ENCODE results near the gene ABCC1.
"Not testable (repeated sequence)": the region's sequence is repeated elsewhere in the genome, so short reads cannot be mapped to it uniquely, and the experiment has no call there.

ABCC1 gene

DNA sequence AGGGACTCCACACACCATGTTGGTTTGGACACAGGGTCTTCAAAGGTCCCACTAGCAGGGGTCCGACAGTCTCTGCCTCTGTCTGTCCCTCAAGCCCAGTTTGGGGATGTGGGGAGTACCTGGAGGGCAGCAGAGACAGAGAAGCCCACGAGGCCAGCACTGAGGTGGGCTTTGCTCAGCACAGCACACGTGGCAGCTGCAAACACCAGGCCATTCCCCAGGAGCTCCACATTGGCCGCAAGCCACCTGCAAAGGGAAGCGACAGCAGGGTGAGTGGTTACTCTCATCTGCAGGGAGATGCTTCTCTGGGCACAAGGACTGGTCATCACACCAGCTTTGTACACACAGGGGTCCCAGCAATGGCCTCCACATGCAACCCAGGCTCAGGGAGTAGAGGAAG is 211.9 kb downstream of the ABCC1 start:
- DNase-seq (ENCODE audit: low spot score): no peak

DNA sequence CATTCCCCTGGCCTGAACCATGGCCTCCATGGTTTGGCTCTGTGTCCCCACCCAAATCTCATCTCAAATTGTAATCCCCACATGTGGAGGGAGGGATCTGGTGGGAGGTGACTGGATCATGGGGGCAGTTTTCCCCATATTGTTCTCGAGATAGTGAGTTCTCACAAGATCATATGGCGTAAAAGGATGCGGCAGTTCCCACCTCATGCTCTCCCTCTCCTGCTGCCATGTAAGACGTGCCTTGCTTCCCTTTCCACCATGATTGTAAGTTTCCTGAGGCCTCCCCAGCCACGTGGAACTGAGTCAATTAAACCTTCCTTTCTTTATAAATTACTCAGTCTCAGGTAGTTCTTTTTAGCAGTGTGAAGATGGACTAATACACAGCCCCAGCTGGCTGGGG is 212.4 kb downstream of the ABCC1 start:
- DNase-seq (ENCODE audit: low spot score): not testable (repeated sequence)

DNA sequence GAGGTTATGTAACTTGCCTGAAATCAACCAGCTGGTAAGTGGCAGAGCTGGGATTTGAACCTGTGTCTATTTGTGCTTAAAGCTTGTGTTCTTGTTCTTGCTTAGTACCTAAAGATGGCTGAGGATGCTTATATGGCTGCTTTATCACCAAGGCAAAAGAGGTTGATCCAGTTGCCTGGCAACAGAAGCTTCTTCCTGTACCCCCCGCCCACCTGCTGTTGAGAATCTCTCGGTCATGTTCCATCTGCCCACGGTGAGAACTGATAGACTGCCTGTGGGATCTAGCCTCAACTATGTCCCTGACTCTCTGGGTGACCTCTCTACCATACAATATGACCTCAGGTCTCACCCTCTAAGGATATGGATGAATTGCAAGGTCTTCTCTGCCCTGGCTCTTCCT is 213.2 kb downstream of the ABCC1 start:
- no peak for DNase-seq (ENCODE audit: low spot score)

DNA sequence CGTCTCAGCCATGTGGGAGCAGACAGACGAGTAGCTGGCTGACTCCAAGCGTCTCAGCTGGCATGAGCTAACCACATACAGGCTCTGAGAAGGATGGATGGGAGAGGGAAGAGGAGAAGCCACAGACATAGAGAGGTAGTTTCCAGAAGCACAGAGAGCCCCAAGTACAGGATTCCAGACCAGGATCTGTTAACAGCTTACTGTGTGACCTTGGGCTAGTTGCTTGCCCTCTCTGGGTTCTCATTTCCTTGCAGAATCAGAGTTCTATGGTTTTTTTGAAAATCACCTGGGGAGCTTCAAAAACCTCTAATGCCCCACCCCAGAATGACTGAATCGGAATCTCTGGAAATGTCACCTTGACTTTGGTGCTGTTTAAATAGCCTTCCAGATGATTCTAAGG is 213.7 kb downstream of the ABCC1 start:
- DNase-seq (ENCODE audit: low spot score): no peak

DNA sequence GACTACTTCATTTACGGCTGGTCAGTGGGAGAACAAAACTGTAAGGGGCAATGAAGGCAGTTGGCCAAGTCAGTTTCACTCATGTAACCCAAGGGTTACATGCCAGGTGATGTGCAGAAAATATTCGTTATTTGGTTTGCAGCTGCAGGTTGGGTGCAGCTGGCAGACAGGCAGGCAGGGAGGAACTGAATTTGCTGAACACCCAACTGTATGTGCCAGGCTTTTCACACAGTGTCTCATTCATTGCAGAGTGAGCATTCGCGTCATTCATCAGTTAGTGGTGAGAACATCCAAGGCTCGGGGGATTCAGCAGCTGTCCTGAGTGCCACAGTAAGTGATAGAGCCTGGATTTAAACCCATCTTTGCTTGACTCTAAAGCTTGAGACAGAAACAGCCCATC is 214.2 kb downstream of the ABCC1 start:
- DNase-seq (ENCODE audit: low spot score): no peak

DNA sequence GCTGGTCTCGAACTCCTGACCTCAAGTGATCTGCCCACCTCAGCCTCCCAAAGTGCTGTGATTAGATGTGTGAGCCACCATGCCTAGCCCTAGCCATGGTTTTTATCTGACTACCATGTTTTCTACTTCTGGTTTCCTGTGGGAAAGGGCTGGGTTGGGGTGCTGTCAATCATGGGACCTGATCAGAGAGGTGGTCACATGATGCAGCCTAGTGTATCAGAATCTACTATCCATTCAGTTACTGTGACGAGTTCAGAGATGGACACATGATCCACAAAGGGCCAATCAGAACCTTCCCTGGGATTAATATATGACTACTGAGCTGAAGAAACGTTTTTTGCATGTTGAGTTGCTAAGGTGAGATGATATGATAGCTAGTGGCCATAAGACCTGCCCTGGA is 214.8 kb downstream of the ABCC1 start:
- no peak for DNase-seq (ENCODE audit: low spot score)

DNA sequence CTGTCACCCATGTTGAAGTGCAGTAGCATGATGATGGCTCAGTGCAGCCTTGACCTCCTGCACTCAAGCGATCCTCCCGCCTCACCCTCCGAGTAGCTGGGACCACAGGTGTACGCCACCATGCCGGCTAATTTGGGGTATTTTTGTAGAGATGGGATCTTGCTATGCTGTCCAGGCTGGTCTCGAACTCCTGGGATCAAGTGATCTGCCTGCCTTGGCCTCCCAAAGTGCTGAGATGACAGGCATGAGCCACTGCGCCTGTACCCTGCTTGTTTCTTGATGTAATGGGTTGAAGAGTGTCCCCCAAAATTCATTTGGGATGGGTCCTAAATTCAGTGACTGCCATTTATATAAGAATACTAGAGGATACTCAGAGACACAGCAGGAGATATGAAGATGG is 216.7 kb downstream of the ABCC1 start:
- DNase-seq (ENCODE audit: low spot score): no peak

DNA sequence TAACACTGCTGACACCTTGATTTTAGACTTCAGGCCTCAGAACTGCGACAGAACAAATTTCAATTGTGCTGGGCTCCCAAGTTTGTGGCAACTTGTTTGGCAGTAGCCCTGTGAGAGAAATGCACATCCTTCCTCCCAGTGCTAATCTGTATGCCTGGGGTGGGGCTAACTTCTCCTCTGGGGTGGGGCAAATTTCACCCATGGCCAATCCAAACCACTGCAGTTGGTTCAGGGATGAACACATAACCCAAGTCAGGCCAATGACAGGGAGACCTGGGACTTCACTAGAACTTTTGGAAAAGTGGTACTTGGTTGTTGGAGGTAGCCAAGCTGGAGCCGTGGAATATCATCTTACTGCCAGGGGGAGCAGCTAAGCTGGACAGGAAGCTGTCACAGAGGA is 217.5 kb downstream of the ABCC1 start:
- no peak for DNase-seq (ENCODE audit: low spot score)

DNA sequence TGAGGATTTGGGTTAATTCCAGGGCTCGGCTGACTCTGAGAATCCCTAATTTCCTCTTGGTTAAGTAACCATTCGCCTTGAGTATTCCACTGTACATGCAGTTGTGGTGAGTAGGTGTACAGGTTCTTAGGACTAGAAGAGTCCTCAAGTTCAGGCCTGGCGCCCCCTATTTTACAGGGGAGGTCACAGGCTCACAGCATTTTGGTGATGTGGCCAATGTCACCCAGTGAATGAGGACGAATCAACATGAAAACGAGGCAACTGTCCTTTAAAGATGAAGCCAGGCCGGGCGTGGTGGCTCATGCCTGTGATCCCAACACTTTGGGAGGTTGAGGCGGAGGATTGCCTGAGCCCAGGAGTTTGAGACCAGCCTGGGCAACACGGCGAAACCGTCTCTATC is 218.5 kb downstream of the ABCC1 start:
- DNase-seq (ENCODE audit: low spot score): no peak

DNA sequence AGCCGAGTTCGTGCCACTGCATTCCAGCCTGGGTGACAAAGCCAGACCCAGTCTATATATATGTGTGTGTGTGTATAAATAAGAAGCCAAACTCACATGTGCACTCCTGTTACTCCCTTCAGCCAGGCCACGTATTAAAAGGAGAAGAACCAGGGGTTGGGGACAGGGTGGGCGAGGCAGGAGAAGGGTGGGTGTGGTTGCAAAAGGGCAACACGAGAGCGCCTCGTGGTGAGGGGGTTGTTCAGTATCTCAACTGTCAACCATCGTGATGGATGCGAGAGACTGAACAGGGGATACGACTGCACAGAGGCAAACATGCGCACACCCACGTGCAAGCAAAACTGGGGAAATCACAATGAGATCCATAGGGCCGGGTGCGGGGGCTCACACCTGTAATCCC is 219.0 kb downstream of the ABCC1 start:
- DNase-seq (ENCODE audit: low spot score): no peak

DNA sequence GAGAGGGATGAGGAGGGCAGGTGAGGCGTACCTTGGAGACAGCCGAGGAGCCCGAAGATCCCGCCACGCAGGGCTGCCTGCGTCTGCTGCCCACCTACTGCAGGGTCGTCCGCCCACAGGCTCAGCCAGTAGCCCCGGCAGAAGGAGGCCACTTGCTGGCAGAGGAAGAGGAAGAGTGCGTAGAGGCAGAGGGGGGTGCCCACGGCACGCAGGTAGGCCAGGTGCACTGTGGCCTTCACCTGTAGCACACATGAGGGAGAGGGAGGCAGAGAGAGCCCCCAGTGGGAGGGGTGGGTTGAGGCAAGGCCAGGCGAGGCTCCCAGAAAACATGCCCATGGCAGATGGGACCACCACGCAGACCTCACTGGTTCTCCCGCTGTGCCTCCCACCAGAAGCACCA is 220.2 kb downstream of the ABCC1 start:
- no peak for DNase-seq (ENCODE audit: low spot score)

DNA sequence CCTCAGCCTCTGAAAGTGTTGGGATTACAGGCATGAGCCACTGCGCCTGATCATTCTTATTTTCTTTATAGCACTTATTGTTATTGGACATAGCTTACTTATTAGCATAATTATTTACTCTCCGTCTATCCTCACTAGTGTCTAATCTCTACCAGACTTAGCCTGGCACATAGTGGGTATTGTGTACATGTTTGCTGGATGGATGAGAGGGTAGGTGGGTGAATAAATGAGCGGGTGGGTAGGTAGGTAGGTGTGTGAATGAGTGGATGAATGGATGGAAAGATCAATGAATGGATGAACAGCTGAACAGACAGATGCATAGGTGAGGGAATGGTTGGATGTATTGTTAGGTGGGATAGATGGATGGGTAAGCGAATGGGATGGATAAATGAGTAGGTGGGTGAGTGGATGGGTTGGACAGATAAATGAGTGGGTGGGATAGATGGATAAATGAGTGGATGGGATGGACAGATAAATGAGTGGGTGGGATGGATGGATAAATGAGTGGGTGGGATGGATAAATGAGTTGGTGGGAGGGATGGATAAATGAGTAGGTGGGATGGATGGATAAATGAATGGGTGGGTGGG is 222.0 kb downstream of the ABCC1 start:
- DNase-seq (ENCODE audit: low spot score): no peak

DNA sequence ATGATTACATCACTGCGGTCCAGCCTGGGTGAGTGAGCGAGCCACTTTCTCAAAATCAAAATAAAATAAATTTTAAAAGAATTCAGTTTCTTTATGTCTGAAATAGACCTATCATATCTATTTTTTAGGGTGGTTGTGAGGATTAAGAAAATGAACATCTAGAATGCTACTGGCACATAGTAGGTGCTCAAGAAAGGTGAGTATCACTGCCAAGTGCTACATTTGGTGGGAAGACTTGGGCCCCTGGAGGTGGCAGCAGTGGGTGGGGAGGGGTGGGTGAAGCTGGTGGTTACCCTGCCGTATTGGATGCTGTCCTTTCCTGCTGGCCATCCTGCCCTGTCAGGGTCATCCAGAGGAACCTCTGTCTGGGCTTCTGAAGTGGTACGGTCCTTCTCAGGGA is 223.6 kb downstream of the ABCC1 start:
- DNase-seq (ENCODE audit: low spot score): no peak

DNA sequence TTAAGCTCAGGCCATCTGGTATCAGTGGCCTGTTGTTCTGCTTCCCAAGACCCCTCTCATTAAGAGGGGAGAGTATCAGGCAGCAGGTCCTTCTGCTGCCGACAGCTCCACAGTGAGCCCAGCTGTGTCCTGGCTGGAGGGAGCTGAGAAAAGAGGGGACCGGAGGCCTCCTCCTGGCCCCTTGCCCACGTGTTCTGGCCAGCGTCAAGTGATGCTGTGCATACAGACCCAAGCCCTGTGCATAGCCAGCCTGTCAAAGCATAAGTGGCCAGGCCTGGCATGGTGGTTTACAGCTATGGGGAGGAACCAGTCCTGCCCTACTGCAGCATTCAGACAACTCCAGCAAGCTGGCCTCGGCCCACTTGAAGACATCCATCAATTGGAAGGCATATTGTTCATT is 225.9 kb downstream of the ABCC1 start:
- no peak for DNase-seq (ENCODE audit: low spot score)

DNA sequence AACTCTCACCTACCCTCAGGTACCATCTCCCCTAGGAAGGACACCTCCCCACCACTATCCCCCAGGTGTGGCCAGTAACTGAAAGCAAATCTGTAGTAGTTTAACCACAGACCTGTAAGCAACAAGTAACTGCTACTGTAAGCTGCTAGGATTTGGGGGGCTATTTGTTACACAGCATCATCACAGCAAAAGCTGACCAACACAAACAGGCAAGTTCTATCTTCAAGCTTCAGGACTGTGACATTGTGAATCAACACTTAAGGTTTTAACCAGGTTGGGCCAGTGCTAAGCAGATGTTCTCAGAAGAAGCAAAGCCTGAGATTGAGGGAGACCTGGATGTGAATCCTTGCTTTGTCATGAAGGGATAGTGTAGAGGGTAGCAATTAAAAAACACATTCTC is 226.9 kb downstream of the ABCC1 start:
- DNase-seq (ENCODE audit: low spot score): no peak

DNA sequence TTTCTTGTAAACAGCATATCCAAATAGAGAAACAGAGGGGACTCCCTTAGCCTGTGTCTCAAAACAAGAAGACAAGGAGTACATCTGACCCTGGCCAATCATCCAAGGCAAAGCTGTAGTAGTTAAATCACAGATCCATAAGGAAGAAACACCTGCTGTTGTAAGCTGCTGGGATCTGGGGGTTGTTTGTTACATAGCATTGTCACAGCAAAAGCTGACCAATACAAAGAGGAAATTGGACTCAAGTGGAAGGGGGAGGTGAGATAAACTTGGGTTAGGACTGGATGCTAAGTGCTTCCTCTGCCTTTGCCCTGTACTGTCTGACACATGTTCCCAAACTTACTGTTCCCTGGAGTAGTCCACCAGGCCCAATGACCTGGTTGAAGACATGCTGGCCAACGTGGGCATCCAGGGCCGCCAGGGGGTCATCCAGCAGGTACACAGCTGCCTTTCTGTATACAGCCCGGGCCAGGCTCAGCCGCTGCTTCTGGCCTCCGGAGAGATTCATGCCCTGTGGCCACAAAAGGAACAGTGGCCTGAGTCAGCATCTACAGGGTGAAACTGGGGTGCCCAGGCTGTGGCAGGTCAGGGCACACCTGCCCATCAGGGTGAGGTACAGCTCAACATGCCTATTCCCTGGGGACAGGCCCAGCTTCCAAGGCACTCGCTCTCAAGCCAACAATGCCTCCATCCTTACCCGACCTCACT is 229.2 kb downstream of the ABCC1 start:
- DNase-seq (ENCODE audit: low spot score): no peak

DNA sequence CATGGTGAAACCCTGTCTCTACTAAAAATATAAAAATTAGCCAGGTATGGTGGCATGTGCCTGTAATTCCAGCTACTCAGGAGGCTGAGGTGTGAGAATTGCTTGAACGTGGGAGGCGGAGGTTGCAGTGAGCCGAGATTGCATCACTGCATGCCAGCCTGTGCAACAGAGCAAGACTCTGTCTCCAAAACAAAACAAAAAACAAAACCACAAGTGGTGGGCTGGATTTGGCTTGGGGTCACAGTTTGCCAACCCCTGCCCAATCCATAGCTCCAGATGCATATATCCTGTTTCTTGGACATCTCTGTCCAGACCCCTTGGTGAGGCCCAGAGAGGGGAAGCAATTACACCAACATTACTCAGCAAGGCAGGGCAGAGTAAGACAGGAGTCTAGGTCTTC is 232.3 kb downstream of the ABCC1 start:
- DNase-seq (ENCODE audit: low spot score): not testable (repeated sequence)

DNA sequence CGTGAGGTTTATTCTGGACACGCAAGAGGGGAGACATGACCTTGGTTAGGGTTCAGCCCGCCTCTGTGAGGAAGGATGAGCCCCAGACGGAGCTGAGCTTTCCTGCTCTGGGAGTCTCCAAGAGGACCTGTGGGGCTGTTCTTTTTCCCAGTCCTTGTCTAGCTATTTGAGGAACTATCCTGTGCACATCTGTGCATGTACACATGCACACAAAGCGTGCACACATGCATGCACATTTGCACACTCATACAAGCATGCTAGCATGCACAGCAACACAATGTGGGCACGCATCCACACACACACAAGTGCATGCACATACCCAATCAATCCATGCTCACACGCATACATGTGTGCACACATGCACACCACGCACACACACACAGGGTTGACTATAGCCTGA is 233.5 kb downstream of the ABCC1 start:
- DNase-seq (ENCODE audit: low spot score): no peak

DNA sequence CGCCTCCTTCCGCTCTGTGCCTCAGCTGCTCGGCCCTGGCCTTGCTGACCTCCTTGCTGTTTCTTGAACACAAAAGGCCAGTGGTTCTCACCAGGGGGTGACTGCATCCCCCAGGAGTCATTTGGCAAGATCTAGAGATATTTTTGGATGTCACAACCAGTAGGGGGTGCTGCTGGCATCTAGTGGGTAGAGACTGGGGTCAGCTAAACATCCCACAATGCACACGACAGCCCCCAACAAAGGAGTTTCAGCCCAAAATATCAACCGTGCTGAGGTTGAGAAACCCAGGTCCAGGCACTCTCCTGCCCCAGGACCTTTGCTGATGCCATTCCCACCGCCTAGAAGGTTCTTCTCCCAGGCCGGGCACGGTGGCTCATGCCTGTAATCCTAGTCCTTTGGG is 234.1 kb downstream of the ABCC1 start:
- no peak for DNase-seq (ENCODE audit: low spot score)

DNA sequence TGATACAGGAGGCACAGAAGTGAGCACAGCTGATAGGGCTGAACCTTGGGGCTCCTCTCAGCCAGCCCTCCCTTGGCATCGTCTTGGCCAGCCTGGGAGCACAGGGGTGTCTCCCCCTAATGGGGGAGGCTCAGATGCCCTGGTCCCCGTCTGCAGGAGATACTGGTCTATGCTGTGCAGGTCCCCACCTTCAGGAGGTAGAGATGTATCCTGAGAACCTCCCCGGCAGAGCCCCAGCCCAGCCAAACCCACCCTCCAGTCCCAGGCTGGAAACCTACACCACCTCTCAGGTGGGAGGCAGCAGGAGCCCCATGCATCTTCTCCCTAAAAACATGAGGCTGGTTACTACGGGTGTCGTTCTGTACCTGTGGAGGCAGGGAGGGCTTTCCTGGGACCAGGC is 235.2 kb downstream of the ABCC1 start:
- DNase-seq (ENCODE audit: low spot score): no peak

DNA sequence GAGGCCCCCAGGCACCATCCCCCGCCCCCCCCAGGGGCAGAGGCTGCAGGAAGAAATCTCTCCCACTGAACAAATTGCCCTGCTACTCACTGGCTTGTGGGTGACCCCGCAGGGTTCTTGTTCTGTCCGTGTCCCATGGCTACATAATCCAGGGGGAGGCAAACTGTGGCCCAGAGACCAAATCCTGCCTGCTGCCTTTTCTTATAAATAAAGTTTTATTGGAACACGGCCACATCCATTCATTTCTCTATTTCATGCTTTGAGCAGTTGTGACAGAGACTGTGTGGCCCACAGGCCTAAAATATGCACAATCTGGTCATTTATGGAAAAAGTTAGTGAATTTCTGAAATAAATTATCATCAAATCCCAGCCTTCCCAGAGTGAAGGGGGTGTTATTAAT is 235.7 kb downstream of the ABCC1 start:
- DNase-seq (ENCODE audit: low spot score): no peak

DNA sequence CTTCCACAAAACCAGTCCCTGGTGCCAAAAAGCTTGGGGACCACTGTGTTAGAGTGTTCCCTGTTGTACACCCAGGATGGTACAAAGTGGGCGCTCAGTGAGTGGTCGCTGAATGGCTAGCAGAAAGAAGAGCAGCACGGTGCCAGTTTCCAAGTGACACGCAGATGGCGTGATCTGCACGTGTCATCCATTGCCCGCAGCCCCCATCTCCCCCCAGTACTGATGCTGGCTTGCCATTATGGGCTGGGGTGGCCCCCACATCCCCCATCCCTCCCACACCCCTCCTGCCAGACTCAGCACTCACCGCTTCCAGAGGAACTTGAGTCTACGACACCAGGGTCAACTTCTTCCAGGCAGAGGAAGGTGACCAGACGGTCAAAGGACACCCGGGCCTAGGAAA is 237.4 kb downstream of the ABCC1 start:
- no peak for DNase-seq (ENCODE audit: low spot score)

DNA sequence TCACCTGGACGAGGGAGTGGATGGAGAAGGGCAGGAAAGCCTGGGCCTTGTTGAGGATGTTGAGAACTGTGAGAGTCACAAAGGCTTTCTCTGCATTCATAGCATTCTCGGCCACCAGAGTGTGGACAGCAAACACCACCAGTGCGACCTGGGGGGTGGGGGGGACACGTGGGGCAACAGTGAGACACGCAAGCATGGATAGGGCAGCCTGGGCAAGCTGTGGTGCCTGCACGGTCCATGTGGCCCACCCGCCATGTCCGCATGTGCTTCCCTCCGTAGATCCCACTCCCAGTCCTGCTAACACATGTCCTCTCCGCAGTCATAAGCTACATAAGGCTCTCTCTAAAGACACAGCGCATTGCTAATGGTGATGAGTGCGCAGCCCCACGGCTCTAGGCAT is 239.4 kb downstream of the ABCC1 start:
- DNase-seq (ENCODE audit: low spot score): no peak

DNA sequence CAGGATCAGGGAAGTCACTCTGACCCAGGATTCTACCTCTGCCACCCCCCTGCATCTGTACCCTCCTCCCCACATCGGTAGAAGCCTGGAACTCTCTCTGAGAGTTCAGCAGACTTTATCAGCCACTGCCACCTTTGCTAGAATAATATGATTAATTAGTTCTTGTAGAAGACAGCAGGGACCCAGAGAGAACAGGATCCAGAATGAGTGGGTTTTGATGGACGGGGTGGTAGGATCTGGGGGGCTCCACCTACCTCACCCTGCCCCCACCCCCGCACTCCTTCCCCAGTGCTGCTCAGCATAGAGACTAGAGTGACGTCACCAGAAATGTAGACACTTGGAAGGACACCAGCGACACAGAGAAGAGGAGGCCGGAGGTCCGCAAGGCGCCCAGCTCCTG is 240.4 kb downstream of the ABCC1 start:
- no peak for DNase-seq (ENCODE audit: low spot score)

Measured in CD4-positive, alpha-beta T cell treated with Interleukin-15 for 4 hours (primary cell).